ENCODE measurements around the gene ACAA1. TPM values are rescaled to one million over a fixed set of nuclear protein-coding genes. Genes with fewer than 3 reads are reported as not detected.

Gene ACAA1
- total and polyA plus RNA-seq, 9 of the 15 experiments (the other 6 are each of a cell fraction or from before 2014, with no cell fraction given) = 4.0 to 88.9 (median 57.2) TPM

DNA sequence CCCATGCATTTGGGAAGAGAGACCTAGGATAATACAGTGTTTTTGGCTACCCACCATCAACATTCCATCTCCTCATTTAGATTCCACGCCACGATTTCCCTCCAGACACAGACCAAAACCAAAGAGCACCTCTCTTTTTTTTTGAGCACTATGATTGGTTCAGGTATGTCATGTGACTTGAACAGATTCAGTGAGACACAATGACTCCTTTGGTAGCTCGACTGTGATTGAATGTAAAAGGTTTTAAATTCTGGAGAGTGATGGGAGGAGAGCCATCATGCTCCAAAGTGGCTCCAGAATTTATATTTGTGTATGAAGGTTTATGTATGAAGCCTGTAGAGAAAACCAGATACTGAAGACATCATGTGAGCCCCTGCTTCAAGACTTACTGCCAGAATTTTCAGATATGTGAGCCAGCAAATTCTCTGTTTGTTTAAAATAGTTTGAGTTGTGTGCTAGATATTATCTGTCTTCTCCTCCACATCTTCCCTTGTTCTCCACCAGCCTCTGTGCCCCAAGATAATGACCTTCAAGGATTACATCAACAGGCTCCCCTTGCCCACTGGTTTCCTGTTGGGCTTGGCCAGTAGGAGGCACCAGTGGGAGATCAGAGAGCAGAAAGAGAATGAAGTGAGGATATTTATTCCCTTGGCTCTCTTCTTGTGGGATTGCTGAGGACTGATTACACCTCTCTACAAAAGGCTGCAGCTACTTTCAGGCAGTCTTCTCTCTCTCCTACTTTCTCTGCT is 14.0 kb upstream of the ACAA1 start (continued):
- TF ChIP-seq, protein P1, sequence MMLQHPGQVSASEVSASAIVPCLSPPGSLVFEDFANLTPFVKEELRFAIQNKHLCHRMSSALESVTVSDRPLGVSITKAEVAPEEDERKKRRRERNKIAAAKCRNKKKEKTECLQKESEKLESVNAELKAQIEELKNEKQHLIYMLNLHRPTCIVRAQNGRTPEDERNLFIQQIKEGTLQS (IDR thresholded peaks at IDR 0.05) = peak; percentile 48; the same call in 1 of the 2 replicates
- TF ChIP-seq, protein P1 (CRISPR knock-in tag; conservative IDR thresholded peaks at IDR 0.05) = no peak
- TF ChIP-seq TOE1 (IDR thresholded peaks at IDR 0.05; ENCODE audit: borderline replicate concordance) (peak; percentile 96), TOE1 (CRISPR knock-in tag; IDR thresholded peaks at IDR 0.05; ENCODE audit: borderline replicate concordance, low read depth) (no peak), RBM25 (IDR thresholded peaks at IDR 0.05; ENCODE audit: low read depth, low read length, severe bottlenecking) (peak; percentile 67), ETV1 (tag; conservative IDR thresholded peaks at IDR 0.05; ENCODE audit: low read depth) (peak; percentile 85), ZC3H11A (IDR thresholded peaks at IDR 0.05; ENCODE audit: low read depth, low read length) (no peak), MTA1 (IDR thresholded peaks at IDR 0.05; ENCODE audit: borderline replicate concordance) (peak; percentile 47; the same call in 1 of the 2 replicates), ATF7 (IDR thresholded peaks at IDR 0.05) (peak; percentile 81), ZNF764 (CRISPR knock-in tag; IDR thresholded peaks at IDR 0.05; ENCODE audit: low read depth) (0 out of 2 replicates have a peak, but pooled peaks have one; percentile 57), RAD51 (IDR thresholded peaks at IDR 0.05; ENCODE audit: borderline replicate concordance, low read depth) (peak; percentile 91), NFYB (IDR thresholded peaks at IDR 0.05; ENCODE audit: extremely low read depth, insufficient read length) (peak; percentile 17), CTBP1 (IDR thresholded peaks at IDR 0.05; ENCODE audit: borderline replicate concordance) (peak; percentile 91), CREB1 (IDR thresholded peaks at IDR 0.05) (no peak), CREB1 (CRISPR knock-in tag; IDR thresholded peaks at IDR 0.05) (no peak), FOXK2 (conservative IDR thresholded peaks at IDR 0.05 in 1 of 2, IDR thresholded peaks at IDR 0.05 in 1 of 2; ENCODE audit: low read depth in 2 of 2) (peak in 1 of 2 experiments; percentile 31; a peak in 1 of 4 replicates), CEBPG (CRISPR knock-in tag; IDR thresholded peaks at IDR 0.05) (no peak), CEBPG (tag; conservative IDR thresholded peaks at IDR 0.05 in 1 of 2, IDR thresholded peaks at IDR 0.05 in 1 of 2) (peak in 1 of 2 experiments; percentile 61; a peak in 1 of 4 replicates), NR2C1 (IDR thresholded peaks at IDR 0.05) (0 out of 2 replicates have a peak, but pooled peaks have one; percentile 12), NR2C1 (tag; IDR thresholded peaks at IDR 0.05) (no peak; the same call in 1 of the 2 replicates), RCOR1 (IDR thresholded peaks at IDR 0.05; ENCODE audit: borderline replicate concordance in 1 of 2, low read depth in 2 of 2, low read length in 2 of 2) (peak in 1 of 2 experiments; percentile 44; a peak in 1 of 4 replicates), ATF1 (CRISPR knock-in tag; IDR thresholded peaks at IDR 0.05) (no peak), ATF1 (tag; IDR thresholded peaks at IDR 0.05) (peak; percentile 43; the same call in 1 of the 2 replicates), RAD21 (CRISPR knock-in tag; conservative IDR thresholded peaks at IDR 0.05 in 1 of 2, IDR thresholded peaks at IDR 0.05 in 1 of 2) (peak; percentile 35 to 52; a peak in 3 of 4 replicates), POLR2B (IDR thresholded peaks at IDR 0.05; ENCODE audit: low read depth, partially characterized antibody) (no peak)
- TF ChIP-seq, protein P2, sequence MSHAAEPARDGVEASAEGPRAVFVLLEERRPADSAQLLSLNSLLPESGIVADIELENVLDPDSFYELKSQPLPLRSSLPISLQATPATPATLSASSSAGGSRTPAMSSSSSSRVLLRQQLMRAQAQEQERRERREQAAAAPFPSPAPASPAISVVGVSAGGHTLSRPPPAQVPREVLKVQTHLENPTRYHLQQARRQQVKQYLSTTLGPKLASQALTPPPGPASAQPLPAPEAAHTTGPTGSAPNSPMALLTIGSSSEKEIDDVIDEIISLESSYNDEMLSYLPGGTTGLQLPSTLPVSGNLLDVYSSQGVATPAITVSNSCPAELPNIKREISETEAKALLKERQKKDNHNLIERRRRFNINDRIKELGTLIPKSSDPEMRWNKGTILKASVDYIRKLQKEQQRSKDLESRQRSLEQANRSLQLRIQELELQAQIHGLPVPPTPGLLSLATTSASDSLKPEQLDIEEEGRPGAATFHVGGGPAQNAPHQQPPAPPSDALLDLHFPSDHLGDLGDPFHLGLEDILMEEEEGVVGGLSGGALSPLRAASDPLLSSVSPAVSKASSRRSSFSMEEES (CRISPR knock-in tag; IDR thresholded peaks at IDR 0.05) = peak; percentile 97
- TF ChIP-seq, protein P3, sequence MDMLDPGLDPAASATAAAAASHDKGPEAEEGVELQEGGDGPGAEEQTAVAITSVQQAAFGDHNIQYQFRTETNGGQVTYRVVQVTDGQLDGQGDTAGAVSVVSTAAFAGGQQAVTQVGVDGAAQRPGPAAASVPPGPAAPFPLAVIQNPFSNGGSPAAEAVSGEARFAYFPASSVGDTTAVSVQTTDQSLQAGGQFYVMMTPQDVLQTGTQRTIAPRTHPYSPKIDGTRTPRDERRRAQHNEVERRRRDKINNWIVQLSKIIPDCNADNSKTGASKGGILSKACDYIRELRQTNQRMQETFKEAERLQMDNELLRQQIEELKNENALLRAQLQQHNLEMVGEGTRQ (CRISPR knock-in tag; IDR thresholded peaks at IDR 0.05) = peak; percentile 63

All from K562 (cell line).